Nucleus accumbens (tissue), 56 donors: ENCODE data around the gene DUSP22.

ENCODE experiments used
- DNase-seq, 56 donors: peaks; one replicate each; lab custom pipeline; 2025; lab: John Stamatoyannopoulos, UW

DUSP22 gene

DNA sequence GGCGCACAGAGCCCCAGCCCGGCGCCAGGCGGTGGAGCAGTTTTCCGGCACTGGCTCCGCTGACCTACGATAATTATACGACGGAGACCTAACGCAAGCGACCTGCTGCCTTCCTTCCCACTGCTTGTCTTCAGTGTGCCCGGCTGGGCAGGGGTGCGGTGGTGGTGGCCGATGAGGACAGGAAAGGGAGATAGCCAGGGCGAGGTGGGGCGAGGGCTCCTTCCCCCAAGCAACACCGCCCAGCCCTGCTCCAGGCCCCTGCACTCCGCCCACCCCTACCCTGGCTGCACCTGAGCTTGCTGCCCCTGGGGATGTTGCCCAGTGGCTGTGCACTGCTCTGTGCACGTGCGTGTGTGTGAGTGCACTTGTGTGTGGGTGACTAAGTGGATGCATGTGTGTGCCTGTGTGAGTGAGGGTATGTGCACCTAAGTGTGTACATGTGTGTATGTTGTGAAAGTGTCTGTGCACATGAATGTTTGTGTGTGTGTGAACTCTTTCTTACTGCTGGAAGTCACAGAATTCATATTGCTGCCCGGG lies 56.6 kb downstream of the DUSP22 start:
- no peak for DNase-seq

DNA sequence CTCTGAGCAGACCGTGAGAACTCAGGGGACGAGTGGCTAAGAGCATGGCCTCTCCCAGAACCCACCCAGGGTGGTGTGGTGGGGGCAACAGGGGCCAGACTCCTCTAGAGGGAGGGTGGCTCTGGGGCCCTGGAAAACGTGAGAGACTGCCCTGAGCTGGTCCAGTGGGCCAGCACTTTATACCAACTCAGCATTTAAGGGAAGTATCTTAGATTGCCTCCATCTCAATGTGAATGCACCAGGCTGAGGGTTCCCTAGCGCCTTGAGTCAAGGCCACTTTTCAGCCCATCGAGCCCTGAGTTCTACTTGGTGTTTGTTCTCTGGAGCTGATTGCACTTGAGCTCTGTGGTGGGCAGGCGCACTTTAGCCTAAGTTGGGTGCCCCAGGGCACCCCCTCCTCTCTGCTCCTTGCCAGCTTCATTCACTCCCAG lies 57.2 kb downstream of the DUSP22 start:
- DNase-seq, result no peak

DNA sequence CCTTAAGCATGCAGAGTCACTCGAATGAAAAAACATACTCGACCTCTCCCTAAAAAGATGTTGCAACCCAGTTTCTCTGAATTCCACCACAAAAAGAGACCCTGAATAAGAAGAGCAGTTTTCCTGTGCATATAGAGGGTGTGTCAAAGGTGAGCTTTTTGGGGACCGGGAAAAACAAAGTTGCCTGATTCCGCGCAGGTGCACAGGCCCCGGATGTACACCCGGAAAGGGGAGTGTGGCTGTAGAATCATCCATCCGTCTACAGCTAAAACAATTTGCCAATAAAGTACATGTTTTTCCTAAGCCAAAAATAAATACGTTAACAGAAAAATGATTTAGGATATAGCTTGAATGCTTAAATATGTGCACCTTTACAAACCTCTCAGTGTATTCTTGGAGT lies 58.1 kb downstream of the DUSP22 start:
- DNase-seq, result no peak

GRCh38 chr6:351011-351866 lies 59.0 kb downstream of the DUSP22 start:
- DNase-seq, result no peak

GRCh38 chr6:351867-352289 lies 59.6 kb downstream of the DUSP22 start:
- DNase-seq, result no peak

DNA sequence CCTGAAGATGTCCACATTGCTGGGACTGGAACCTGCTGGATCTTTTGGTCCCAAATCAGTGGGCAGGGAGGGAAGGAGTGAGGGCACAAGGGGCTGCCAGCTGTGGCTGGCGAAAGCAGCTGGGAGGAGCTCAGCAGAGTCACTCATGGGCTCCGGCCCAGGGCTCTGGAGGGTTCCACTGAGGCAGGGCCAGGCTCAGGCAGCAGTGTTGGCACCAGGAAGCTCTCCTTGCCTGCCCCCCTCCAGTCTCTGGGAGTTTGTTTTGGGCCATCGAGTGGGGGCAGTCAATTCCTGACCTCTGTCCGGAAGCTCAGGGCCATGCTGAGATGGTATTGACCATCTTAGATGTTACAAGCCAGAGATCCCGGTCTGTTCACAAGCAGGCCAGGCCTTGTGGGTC lies 60.2 kb downstream of the DUSP22 start:
- no peak for DNase-seq

DNA sequence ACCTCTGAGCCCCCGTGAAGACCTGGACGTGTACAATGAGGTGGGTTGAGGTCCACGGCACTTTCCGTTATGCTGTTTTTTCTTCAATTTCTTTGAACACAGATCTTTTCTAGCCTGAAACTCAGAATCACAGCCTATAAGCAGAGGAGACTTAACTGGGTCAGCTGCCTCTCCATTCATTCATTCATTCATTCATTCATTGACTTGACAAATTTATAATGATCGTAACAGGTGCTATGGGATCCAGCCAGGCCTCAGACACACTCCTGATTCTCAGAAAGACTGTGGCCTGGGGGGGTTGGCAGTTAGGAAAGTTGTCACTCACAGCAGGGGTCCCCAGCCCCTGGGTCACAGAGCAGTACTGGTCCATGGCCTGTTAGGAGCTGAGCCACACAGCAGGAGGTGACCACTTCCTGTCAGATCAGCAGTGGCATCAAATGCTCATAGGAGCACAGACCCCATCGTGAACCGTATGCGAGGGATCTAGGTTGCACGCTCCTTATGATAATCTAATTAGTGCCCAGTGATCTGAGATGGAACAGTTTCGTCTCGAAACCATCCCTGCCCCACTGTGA lies 60.7 kb downstream of the DUSP22 start:
- no peak for DNase-seq

GRCh38 chr6:353642-354614 lies 61.6 kb downstream of the DUSP22 start:
- no peak for DNase-seq

DNA sequence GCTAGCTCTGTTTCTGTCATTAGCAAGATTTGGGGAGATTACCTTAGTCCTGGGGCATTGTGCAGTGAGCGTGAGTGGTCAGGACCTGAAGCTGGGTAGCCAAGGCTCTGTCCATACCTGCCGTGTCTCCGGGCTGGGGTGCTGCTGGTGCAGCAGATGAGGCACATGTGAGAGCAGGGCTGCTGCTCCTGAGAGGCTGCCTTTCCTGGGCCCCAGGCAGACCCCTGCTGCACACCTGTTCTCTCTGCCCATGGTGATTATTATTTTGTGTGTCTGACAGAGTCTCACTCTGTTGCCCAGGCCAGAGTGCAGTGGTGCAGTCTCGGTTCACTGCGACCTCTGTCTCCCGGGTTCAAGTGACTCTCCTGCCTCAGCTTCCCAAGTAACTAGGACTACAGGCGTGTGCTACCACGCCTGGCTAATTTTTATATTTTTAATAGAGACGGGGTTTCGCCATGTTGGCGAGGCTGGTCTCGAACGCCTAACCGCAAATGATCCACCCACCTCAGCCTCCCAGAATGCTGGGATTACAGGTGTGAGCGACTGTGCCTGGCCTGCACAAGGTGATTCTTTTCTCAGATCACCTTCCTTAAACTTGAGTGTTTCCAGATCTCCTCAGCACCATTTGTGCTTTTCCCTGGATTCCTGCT lies 62.5 kb downstream of the DUSP22 start:
- DNase-seq, result no peak

DNA sequence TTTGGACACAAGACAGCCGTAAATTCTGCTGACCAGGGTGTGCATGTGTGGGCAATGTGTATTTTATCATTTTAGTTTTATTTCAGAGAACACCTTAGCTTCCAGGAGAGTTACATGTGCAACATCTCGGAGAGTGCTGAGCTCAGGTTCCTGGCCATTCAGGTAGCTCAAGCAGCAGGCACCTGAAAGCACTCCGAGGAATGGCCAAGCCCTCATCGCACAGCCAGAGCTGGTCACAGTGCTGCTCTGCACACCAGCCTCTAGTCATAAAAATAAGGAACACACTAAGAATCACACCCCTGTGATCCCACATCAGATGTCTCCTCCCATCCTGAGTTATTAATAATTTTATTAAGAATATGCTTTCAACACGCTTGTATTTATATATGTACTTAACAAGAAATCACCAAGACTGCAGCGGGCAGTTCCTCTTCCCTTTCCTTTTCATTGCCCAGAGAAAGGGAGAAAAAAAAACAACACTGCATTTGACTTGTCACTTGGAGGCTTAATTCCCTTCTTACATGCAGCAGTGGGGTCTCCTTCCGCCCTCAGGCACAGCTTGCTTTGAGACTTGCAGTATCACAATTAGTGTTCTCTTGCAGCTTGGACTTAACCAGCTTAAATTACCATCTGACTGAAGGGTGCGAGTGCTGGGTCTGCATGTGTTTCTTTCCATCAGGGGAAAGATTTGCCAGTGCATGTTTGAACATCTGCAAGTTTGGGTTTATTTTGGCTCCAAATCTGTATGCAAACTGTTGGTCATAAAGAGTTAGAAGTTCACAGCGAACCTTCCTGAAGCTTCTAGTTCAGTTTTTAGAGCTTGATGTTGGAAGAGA lies 63.3 kb downstream of the DUSP22 start:
- no peak for DNase-seq

DNA sequence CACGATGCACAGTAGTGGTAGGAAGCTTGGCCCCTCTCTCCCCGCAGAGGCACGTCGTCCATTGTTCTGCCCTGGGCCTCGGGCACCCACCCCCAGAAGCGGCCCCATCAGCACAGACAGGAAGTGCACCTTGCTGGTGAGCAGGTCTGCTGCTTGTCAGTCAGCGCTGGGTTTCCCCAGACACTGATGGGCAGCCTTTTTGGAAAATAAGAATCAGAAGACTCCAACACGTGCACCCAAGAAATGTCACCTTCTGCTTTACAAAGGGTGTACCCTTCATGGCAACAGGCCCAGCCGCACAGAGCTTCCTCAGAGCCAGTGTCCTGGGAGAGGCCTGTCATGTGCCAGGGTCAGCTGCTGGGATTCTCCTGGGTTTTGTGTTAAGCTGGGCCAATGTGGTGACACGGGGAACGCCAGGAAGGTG lies 64.6 kb downstream of the DUSP22 start:
- no peak for DNase-seq

- no peak for DNase-seq
Measured at GRCh38 chr6:357261-357790, 65.0 kb downstream of the DUSP22 start.

DNA sequence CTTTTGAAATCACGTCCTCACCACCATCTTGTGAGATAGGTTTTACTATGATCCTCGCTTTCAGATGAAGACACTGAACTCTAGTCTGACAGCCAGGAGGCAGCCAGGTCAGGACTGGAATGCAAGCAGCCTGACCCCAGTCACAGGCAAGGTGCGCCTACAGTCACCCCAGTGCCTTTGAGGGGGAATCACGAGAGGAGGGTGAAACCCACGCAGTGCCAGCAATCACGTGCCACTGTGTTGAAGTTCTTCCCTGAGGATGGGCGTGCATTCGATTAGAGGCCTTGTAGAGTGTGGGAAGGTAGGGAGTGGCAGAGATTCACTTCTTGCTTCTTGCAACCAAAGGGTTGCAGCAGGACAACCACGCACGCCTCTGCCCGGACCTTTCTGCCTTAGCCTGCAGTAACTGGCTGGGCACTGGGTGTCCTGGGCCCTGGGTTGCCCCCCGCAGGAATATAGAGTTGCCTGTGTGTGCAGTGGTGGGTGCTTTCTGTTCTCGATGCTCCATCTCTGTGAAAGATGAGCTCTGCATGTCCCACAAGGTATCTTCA lies 65.6 kb downstream of the DUSP22 start:
- no peak for DNase-seq

DNA sequence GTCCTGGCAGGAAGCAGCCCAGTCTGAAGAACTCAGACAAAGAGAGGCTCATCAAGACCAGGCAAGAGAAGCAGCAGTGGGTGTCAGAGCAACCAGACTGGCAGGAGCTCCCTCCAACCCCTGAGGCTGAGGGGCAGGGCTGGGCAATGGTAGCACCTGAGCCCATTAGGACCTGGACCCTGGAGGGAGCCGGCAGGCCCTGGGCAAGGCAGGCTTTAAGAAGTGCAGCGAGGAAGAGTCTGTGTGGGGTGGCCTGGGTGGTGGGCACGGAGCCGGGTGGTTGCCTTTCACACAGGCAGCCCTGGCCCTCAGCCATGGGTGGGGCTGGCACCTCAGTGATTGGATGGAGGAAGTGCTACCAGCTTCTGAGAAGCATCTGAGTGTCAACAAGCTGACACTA lies 66.1 kb downstream of the DUSP22 start:
- no peak for DNase-seq

DNA sequence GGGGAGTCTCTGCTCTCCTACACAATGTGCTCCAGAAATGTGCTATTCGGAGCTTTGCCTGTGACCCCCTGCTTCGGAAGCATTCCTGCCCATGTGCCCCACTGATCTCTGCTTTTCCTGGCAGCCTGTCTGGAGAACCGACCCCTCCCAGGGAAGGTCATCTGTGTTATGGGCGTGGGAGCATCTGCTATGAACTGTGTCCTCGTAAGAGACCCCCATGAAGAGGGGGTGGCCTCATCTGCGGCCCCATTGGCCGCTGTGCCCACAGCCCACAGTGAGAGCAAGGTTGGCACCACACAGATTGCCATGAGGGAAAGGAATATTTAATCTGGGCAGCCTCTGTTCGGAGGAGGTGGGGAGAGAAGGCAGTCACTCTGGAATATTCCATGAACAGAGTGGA lies 66.6 kb downstream of the DUSP22 start:
- no peak for DNase-seq

- DNase-seq, result no peak
Measured at GRCh38 chr6:359261-360035, 67.2 kb downstream of the DUSP22 start.

- no peak for DNase-seq
Measured at GRCh38 chr6:360349-360748, 68.1 kb downstream of the DUSP22 start.
